ENCODE measurements around the gene FBXW5.
A peak's percentile ranks its signal among the peaks of the same experiment; 100 is the strongest.

Gene FBXW5, protein sequence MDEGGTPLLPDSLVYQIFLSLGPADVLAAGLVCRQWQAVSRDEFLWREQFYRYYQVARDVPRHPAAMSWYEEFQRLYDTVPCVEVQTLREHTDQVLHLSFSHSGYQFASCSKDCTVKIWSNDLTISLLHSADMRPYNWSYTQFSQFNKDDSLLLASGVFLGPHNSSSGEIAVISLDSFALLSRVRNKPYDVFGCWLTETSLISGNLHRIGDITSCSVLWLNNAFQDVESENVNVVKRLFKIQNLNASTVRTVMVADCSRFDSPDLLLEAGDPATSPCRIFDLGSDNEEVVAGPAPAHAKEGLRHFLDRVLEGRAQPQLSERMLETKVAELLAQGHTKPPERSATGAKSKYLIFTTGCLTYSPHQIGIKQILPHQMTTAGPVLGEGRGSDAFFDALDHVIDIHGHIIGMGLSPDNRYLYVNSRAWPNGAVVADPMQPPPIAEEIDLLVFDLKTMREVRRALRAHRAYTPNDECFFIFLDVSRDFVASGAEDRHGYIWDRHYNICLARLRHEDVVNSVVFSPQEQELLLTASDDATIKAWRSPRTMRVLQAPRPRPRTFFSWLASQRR

DNA sequence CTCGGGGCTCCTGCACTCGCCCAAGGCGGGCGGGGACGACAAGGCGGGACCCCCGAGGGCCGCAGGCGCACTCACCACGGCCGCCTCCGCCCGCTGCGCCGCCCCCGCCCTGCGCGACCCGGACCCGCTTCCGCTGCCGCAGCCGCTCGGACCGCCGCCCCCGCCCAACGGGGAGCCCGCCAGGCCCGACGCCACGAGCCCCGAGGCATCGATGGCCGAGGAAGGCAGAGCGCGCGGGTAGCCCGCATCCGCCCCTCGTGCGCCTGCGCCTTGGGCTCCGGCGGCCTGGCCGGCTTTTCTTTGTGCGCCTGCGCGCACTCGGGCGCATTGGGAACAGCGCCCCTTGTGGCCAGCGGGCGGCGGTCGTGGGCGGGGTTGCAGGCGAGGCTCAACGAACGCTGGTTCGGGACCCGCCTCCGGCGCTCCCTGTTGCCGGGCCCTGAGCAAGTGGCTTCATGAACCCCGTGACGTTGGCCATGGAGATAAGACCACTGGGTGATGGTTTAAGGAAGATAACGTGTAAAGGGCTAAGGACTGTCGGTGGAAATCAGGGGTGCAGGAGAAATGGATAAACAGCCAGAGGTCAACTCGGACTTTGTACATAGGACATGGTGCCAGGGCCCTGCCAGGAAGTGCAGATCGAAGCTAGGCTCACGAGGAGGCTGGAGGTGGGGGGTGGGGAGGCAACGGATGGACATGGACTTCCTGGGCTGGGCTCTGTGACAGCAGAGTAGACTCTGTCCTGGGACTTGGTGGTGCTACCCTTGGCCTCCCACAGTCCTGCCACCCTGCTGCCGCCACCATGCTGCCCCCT, at the start of gene FBXW5, which contains the start of gene C8G:
Gene FBXW5 (minus strand): TSS at position 220 of the 814 bp plus-strand sequence. CDS start 655 bp downstream, outside the sequence.
Gene C8G (plus strand): TSS at position 725 of the 814 bp plus-strand sequence. CDS start 78 bp downstream, at position 803.
- peak; percentile 95 for DNase-seq

DNA sequence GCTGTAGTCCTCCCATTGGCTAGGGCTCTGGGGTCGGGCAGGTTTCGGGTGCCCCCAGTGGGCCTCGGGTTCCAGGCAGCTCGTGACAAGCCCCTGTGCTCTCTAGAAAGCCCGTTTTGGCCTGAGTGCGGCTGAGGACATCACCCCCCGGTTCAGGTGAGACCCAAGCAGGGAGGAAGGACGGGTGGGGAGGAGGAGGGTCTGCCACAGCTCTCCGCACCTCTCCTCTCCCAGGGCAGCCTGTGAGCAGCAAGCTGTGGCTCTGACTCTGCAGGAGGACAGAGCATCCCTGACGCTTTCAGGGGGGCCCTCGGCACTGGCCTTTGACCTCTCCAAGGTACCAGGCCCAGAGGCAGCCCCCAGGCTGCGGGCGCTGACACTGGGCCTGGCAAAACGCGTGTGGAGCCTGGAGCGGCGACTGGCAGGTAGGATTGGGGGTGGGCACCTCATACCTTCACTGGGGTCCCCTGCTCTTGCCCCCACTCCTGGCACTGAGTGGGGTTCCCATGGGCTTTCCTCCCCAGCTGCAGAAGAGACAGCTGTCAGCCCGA, 48.4 kb upstream of the FBXW5 start:
- DNase-seq = no peak

DNA sequence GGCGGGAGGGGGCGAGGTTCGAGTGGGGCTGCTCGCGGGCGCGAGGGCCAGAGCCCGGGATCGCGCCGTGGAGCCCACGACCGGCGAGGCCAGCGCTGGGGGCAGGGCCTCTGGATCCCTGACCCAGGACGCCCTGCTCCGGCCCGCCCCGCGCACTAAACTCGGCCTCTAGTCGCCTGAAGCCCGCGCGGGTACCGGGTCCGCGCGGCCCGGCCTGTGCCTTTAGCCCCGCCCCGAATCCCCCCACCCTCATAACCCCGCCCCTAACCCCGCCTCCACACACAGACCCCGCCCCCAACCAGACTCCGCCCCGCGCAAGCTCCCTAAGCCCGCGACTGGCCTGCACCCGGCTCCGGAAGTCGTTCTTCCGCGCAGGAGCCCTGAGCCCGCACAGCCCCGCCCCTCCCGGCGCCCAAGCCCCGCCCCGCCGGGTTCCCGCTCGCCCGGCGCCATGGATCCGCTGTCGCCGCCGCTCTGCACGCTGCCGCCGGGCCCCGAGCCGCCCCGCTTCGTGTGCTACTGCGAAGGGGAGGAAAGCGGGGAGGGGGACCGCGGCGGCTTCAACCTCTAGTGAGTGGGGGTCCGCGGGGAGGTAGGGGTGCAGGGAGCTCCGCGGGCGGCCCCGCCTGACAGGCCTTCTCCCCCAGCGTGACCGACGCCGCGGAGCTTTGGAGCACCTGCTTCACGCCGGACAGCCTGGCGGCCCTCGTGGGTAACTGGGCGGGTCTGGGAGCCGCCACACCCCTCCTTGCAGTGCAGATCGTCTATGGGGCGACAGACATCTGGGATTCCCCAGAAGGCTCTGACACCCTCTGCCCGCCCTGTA, 47.7 kb upstream of the FBXW5 start, which contains the start of gene PAXX:
Gene PAXX (plus strand): TSS at position 430 of the 826 bp plus-strand sequence. CDS start 22 bp downstream, at position 452.
- DNase-seq = peak; percentile 95

DNA sequence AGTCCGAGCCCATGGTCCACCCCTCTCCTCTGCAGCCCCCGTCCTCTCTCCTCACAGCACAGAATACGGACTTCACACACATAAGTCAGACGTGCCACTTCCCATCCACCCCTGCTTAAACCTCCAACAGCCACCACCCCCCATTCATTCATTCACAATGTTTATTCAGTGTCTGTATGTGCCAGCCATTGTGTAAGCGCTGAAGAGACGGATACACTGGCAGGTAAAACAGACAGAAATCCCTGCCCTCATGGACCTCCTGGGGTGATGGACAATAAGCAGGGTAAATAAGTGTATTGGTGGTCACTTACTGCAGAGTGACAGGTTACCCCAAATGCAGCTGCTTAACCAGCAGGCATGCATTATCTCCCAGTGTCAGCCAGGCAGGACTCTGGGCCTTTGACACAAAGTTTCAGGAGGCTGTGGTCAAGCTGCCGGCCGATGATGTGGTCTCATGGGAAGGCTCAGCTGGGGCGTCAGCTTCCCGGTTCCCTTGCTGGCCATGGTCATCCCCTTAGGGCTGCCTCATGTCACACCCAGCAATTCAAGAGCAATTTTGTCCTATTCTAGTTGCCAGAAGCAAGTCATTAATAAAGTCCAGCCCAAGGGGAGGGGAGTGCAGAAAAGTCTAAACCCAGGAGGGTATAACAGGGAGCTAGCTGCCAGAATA, 45.8 kb upstream of the FBXW5 start:
- no peak for DNase-seq

DNA sequence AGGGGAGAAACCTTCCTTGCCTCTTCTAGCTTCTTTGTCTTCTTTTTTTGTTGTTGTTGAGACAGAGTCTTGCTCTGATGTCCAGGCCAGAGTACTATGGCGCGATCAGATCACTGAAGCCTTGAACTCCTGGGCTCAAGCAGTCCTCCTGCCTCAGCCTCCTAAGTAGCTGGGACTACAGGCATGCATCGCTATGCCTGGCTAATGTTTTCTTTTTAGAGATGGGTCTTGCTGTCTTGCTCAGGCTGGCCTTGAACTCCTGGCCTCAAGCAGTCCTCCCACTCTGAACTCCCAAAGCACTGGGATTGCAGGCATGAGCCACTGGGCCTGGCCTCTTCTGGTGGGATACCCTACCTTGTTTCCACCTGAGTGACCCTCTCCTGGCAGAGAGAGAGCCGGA, 44.3 kb upstream of the FBXW5 start:
- DNase-seq = no peak

DNA sequence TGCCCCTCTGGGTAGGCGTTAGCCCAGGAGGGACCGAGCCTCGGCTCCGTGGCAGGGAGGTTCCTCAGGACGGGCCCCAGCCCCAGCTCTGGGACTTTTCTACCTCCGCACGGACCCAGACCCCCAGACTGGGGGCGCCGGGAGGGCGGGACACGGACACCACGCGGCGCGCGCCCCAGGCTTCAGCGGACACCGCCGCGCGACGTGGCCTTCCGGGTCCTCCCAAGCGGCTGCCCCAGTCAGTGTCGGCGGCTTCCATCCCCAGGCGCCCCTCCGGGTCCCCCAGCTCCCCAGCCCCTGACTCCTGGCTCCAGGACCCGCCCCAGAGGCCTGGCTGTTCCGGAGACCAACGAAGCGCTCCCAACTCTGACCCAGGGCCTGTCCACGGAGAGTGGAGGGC, 41.3 kb upstream of the FBXW5 start:
- DNase-seq = no peak

DNA sequence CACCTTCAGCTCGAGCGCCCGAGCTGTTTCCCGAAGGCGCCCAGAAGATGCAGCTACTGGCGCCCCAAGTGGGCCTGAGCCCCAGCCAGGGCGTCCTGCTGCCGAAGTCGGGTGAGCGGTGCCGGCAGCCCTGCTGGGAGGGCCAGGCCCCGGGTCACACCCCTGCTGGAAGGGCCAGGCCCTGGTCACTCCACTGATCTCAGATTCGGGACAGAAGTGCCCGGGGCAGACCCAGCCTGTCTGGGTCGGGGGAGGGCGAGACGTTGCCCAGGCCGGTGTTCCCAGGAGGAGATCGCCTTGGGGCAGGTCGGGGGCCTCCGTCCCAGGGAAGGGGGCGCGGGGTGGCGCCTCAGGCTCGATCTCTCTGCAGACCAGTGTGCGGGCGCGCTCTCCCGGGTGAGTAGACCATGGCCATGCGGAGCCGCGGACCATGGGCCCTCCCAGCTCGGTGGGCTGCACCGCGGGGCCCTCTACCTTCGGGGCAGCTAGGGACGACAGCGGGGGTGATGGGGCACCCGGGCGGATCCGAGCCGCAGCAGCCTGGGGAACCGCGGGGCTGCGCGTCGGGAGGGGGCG, 40.6 kb upstream of the FBXW5 start:
- DNase-seq = no peak

DNA sequence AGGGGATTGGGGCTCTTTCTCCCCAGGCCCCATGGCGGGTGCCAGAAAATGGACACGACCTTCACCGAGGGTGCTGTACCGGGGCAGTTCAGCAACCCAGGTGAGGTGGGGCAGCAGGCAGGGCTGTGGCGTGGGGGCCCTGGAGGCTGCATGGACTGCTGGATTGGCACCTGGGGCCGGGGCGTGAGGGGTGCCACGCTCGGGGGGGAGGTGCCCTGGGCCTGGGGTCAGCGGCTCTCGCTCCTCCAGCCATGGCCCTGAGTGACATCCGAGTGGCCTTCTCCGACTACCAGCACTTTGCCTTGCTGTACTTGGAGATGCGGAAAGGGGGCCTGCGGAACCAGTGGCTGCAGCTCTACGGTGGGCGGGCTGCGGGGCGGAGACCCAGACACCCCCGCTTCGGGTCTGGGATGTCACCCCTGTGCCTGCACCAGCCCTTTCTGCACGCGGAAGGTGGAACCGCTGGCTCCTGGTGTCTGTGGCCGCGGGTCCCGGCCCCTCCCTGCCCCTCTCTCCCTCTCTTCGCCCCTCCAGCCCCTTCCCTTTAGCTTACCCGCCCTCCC, 40.0 kb upstream of the FBXW5 start:
- DNase-seq = no peak

DNA sequence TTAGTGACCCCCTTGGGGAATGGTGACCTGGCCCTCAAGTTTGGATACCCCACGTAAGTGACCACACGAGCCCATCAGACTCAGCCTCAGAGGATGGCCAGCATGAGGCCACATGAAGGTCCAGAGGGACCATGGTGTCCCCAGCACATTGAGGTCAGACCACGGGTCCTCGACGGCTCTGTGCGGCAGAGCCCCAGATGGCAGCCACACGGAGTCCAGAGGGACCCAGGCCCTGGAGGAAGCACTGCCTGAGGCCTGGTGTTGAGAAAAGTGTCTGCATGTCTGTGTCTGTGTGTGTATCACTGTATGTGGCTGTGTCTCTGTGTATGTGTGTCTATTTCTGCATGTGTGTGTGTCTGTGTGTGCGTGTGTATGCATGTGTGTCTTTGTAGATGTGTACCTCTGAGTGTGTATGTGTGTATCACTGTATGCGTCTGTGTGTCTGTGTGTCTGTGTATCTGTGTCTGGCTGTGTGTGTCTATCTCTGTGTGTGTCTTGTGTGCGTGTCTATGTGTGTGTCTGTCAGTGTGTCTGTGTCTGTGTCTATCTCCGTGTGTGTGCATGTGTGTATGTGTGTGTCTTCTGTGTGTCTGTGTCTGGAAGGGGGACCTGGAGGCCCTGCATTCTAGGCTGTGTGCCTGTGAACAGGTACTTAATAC, 39.2 kb upstream of the FBXW5 start:
- no peak for DNase-seq

DNA sequence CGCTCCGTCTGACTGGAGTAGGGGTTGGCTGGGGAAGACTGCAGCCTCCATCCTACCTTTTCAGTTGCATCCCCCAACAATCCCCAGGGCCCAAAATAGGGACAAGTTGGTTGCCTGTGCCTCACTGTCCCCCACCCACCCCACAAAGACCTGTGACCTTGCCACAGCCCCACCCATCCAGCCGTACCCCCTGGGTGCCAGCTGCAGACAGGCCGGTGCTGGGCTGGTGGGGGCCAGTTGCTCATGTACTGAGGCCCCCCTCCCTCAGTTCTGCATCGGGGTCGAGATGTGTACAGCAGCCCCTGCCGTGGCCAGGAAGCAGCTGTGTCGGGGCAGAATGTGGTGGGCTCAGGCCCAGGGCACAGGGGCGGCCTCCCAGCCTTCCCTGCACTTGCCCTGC, 38.6 kb upstream of the FBXW5 start:
- no peak for DNase-seq

DNA sequence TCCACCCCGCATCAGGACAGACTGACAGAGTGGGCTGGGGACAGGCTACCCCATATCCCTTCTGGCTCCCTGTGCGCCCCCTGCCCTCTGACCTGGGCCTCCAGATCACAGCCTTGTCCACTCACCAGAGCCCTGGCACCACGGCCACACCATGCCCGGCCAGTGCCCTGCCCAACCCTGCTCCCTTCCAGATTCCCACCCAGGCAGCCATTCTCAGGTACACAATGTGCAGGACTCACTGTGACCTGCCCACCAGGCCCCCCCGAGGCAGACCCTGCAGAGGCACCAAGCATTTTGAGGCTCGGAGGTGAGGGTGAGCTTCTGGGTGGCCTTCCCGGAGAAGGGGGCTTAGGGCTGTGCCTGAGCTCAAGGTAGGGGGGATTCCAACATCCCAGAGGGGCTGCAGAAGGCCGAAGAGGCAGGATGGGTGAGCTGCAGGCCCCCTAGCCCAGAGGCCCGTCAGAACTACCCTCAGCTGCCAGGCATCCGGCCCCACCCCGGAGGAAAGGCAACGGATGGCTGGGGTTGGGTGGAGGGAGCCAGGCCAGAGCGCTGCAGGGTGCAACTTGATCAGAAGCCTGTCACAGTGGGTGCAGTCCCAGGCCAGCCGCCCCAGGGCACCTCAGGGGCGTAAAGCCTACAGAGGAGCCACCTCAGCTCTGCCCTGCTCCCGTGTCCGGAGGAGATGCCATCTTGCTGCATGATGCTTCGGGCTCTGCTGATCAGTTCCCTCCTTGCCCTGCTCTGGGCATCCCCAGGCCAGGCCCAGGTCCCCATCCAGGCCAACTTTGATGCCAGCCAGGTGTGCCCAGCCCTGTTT, 37.9 kb upstream of the FBXW5 start, which contains the start of gene LCNL1:
Gene LCNL1 (plus strand): TSS at position 762 of the 820 bp plus-strand sequence. CDS start 594 bp downstream, outside the sequence.
- no peak for DNase-seq

DNA sequence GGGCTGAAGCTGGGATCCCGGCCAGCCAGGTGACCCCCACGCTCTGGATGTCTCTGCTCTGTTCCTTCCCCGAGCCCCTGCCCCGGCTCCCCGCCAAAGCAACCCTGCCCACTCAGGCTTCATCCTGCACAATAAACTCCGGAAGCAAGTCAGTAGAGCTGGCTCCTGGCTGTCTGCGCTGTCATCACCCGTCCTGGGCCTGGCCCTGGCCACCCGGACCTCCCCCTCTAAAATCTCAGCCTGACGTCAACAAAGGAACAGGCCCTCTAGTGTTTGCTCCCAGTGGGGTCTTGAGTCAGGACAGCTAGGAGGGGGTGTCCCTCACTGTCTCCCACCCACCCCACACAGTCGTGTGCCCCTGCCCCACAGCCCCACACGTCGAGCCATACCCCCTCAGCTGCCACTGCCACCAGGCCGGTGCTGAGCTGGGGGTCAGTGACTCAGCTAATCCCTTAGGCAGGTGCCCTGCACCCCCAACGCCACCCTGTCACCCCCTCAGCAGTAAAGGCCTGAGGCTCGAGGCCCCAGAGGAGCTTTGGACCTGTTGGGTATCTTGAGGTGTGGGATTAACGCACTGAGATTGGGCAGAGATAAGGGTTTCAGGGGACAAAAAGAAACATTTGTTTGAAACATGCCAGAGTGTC, 37.2 kb upstream of the FBXW5 start:
- no peak for DNase-seq

DNA sequence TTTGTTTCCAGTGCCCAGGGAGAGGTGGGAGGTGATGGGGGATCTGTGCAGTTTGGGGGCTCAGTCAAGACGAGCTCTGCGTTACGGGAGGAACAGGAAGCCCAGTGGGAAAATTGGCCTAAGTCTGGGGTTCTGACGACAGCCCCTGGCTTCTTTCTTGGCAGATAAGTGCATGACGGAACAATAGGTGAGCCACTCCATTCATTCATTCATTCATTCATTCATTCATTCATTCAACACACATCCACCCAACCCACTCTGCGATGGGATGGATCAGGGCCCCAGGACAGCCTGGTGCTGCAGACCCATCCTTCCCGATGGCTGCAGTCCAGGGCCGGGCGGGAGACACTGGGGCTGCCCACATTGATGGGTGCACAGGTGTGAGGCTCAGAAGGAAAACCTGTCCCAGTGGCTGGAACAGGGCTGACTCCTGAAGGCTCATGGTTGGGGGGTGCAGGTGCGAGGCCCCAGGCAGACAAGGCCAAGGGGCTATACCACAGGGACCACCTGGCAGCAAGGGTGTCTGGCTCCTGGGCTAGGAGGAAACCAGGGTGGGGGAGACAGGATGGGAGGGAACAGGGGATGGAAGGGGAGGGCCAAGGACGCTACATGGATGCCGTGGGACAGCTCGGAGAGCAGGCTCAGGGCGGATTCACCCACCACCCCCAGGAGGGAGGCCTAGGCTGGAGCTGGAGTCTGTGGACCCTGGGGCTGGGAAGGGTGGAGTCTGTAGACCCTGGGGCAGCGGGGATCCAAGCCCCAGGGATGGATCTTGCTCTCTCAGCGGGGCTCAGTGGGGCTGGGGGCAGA, 36.3 kb upstream of the FBXW5 start:
- DNase-seq = no peak

DNA sequence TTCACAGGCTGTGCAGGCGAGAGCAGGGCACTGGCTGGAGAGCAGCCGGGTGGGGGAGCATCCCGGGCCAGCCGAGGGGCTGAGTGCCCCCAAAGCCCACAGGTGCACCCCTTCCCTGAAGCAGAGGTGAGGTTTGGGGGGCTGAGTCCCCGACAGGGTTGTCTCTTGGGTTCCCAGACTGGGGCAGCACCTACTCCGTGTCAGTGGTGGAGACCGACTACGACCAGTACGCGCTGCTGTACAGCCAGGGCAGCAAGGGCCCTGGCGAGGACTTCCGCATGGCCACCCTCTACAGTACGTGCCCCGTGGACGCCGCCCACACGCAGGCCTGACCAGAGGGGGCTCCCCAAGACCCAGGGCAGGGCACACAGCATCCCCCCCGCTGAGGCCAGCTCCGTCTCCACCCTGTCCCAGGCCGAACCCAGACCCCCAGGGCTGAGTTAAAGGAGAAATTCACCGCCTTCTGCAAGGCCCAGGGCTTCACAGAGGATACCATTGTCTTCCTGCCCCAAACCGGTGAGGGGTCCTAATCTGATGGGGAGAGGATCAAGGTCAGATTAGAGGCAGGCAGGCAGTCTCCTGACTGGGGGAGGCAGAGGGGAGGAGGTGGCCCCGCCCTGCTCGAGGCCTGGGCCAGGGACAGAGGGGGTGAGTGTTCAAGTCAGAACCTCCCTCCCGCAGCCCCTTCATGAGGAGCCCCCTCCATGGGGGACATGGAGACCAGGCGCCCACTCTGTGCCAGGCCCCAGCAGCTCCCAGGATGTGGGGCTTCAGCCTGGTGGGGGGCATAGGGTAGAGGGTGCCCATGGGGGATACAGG, 35.4 kb upstream of the FBXW5 start:
- no peak for DNase-seq

DNA sequence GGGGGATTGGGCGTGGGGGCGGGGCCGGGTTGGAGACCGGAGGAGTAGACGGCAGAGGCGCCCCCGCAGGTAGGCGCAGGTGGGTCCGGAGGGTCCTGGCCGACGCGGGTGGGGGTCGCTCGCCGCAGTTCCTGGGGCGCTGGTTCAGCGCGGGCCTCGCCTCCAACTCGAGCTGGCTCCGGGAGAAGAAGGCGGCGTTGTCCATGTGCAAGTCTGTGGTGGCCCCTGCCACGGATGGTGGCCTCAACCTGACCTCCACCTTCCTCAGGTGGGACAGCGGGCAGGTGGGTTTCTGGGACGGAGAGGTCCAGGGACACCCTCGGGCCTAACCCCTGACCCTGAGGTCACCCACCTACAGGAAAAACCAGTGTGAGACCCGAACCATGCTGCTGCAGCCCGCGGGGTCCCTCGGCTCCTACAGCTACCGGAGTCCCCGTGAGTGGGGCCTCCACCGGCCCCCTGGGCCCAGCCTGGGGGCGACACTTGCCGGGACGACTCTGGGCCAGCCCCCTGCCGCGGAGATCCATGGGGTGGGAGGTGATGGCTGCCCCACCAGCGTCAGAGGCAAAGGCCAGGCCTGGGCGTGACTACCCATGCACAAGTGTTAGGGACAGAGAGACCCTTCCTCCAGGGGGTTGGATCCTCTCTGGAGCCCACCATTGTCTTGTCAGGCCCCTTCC, 34.5 kb upstream of the FBXW5 start:
- no peak for DNase-seq
